SK-N-SH (cell line): ENCODE results near the gene CCDC88C. TPM values are rescaled to one million over a fixed set of nuclear protein-coding genes. Genes with fewer than 3 reads are reported as not detected.

Experiments
- CTCF ChIA-PET: fragments of 300-600, 350-600 bp; formaldehyde crosslinking; extraction: SDS; loops from one replicate; lab custom pipeline; 2021; lab: Yijun Ruan, JAX
- POLR2A ChIA-PET: fragments of 350-600 bp; sonication (Branson Sonifier 250); formaldehyde crosslinking; extraction: SDS; loops from one replicate; lab custom pipeline; 2020; ENCODE audit warnings: antibody characterized with exemption, inconsistent platforms; lab: Yijun Ruan, JAX
- DNase-seq: peaks from one replicate; pipeline ENCODE4 v3.0.0; 2012
- H2AFZ ChIP-seq: fragments of 200-600 bp; sonication (generic); 2 replicates; pipeline ENCODE4 v1.8.1; 2016; ENCODE audit warnings: antibody characterized with exemption, mild to moderate bottlenecking, low read depth
- H3F3A ChIP-seq: fragments of 200-600 bp; sonication (generic); replicated peaks from 2 replicates; pipeline ENCODE3; 2016; ENCODE audit warnings: antibody characterized with exemption, mild to moderate bottlenecking; ENCODE audit not compliant: insufficient read depth
- H3K27ac ChIP-seq, 2 experiments: fragments of 200-500 bp in 1 of 2; fragments of 200-600 bp in 1 of 2; sonication (Bioruptor generic) in 1 of 2; sonication (generic), shearing (Covaris generic) in 1 of 2; 2 replicates each; pipeline versions ENCODE4 v1.5.1 to v1.6.1; 2014 to 2016; ENCODE audit warnings: low read depth in 2 of 2, inconsistent platforms in 1 of 2, low read length in 1 of 2, mild to moderate bottlenecking in 1 of 2, mixed read lengths in 1 of 2
- H3K27me3 ChIP-seq: fragments of 200-600 bp; sonication (generic), shearing (Covaris generic); 2 replicates; pipeline ENCODE4 v1.6.1; 2016; ENCODE audit warnings: mixed run types; ENCODE audit not compliant: insufficient read depth
- H3K36me3 ChIP-seq, 2 experiments: fragments of 200-500 bp in 1 of 2; fragments of 200-600 bp in 1 of 2; sonication (Bioruptor generic) in 1 of 2; sonication (generic) in 1 of 2; replicated peaks in 1 of 2; 2 replicates each; pipeline versions ENCODE3 to v1.5.1; 2014 to 2016; ENCODE audit warnings: low read length in 1 of 2, mild to moderate bottlenecking in 1 of 2; ENCODE audit not compliant: insufficient read depth in 2 of 2, control insufficient read depth in 1 of 2
- H3K4me1 ChIP-seq, 2 experiments: fragments of 200-500 bp in 1 of 2; fragments of 200-600 bp in 1 of 2; sonication (Bioruptor generic) in 1 of 2; sonication (generic), shearing (Covaris generic) in 1 of 2; 2 replicates each; pipeline versions ENCODE4 v1.5.1 to v1.6.1; 2014 to 2016; ENCODE audit warnings: low read depth in 1 of 2, low read length in 1 of 2, mixed run types in 1 of 2; ENCODE audit not compliant: insufficient read depth in 2 of 2, control insufficient read depth in 1 of 2
- H3K4me2 ChIP-seq: fragments of 200-600 bp; sonication (generic), shearing (Covaris generic); 2 replicates; pipeline ENCODE4 v1.6.1; 2017; ENCODE audit warnings: mixed run types
- H3K4me3 ChIP-seq, 2 experiments: fragments of 200-500 bp in 1 of 2; fragments of 200-600 bp in 1 of 2; sonication (Bioruptor generic) in 1 of 2; sonication (generic), shearing (Covaris generic) in 1 of 2; 2 replicates each; pipeline versions ENCODE4 v1.5.1 to v1.8.1; 2014 to 2016; ENCODE audit warnings: low read depth in 2 of 2, inconsistent platforms in 1 of 2, low read length in 1 of 2, mild to moderate bottlenecking in 1 of 2, mixed read lengths in 1 of 2, moderate library complexity in 1 of 2
- H3K79me2 ChIP-seq: fragments of 200-600 bp; sonication (generic); 2 replicates; pipeline ENCODE4 v1.8.1; 2017; ENCODE audit warnings: mild to moderate bottlenecking; ENCODE audit not compliant: insufficient read depth
- H3K9ac ChIP-seq: fragments of 200-600 bp; sonication (generic); 2 replicates; pipeline ENCODE4 v1.6.1; 2017; ENCODE audit warnings: mixed run types
- H3K9me2 ChIP-seq: fragments of 200-600 bp; sonication (generic); 2 replicates; pipeline ENCODE4 v1.6.1; 2017; ENCODE audit warnings: mixed run types
- H3K9me3 ChIP-seq: fragments of 200-600 bp; sonication (generic); 2 replicates; pipeline ENCODE4 v1.6.1; 2017; ENCODE audit warnings: mixed run types, mild to moderate bottlenecking, moderate library complexity
- H4K20me1 ChIP-seq: fragments of 200-600 bp; sonication (generic); 2 replicates; pipeline ENCODE4 v1.6.1; 2017; ENCODE audit warnings: mild to moderate bottlenecking, mixed run types; ENCODE audit not compliant: insufficient read depth
- EP300 ChIP-seq, 2 experiments: IDR thresholded peaks; 2 replicates each; pipeline versions ENCODE4 v1.4.0 to v1.6.1; 2012; ENCODE audit warnings: borderline replicate concordance in 1 of 2, low read depth in 1 of 2, low read length in 1 of 2
- EZH2phosphoT487 ChIP-seq: fragments of 200-600 bp; sonication (generic); IDR thresholded peaks from 2 replicates; pipeline ENCODE4 v1.6.1; 2017; ENCODE audit warnings: low read depth, mixed run types, mild to moderate bottlenecking, antibody characterized with exemption, moderate library complexity, borderline replicate concordance
- FOXJ3 ChIP-seq: sonication (generic); formaldehyde crosslinking; IDR thresholded peaks from 2 replicates; pipeline ENCODE4 v1.5.1; 2020; ENCODE audit warnings: mild to moderate bottlenecking, missing genetic modification reagents
- GATA2 ChIP-seq: sonication (generic); formaldehyde crosslinking; IDR thresholded peaks from 2 replicates; pipeline ENCODE4 v1.5.0; 2020; ENCODE audit warnings: mild to moderate bottlenecking, missing genetic modification reagents
- JUND ChIP-seq: IDR thresholded peaks from 2 replicates; pipeline ENCODE4 v1.4.0; 2012
- MXI1 ChIP-seq: IDR thresholded peaks from 2 replicates; pipeline ENCODE4 v1.6.1; 2012; ENCODE audit warnings: mild to moderate bottlenecking, low read depth, low read length, improper control_type of control experiment
- NFIC ChIP-seq: IDR thresholded peaks from 2 replicates; pipeline ENCODE4 v1.4.0; 2012; ENCODE audit warnings: borderline replicate concordance
- NRF1 ChIP-seq: IDR thresholded peaks from 2 replicates; pipeline ENCODE4 v1.6.1; 2012; ENCODE audit warnings: low read depth, mild to moderate bottlenecking, low read length
- RAD21 ChIP-seq: IDR thresholded peaks from 2 replicates; pipeline ENCODE4 v1.6.1; 2012; ENCODE audit warnings: mild to moderate bottlenecking, low read length
- RCOR1 ChIP-seq: fragments of 150-350 bp; IDR thresholded peaks from 2 replicates; pipeline ENCODE4 v1.6.1; 2017; ENCODE audit warnings: antibody characterized with exemption, low read length
- RFX5 ChIP-seq: IDR thresholded peaks from 2 replicates; pipeline ENCODE4 v1.6.1; 2012; ENCODE audit warnings: mild to moderate bottlenecking, improper control_type of control experiment, low read length
- SIN3A ChIP-seq: IDR thresholded peaks from 2 replicates; pipeline ENCODE4 v1.6.1; 2012; ENCODE audit warnings: low read depth, mild to moderate bottlenecking, low read length, moderate library complexity, borderline replicate concordance
- TAF1 ChIP-seq: IDR thresholded peaks from 2 replicates; pipeline ENCODE4 v1.6.1; 2012; ENCODE audit warnings: low read depth, mild to moderate bottlenecking, low read length, moderate library complexity, borderline replicate concordance
- TCF12 ChIP-seq: IDR thresholded peaks from 2 replicates; pipeline ENCODE4 v1.4.0; 2012
- TEAD4 ChIP-seq: IDR thresholded peaks from 2 replicates; pipeline ENCODE4 v1.4.0; 2012; ENCODE audit warnings: mild to moderate bottlenecking, borderline replicate concordance; ENCODE audit not compliant: insufficient read depth
- YY1 ChIP-seq: IDR thresholded peaks from 2 replicates; pipeline ENCODE4 v1.4.0; 2012; ENCODE audit warnings: low read depth, mild to moderate bottlenecking
- WGBS: methylation state at CpG from one replicate; pipeline ENCODE4 v1.1.6; 2017; ENCODE audit warnings: low lambda C conversion rate; 5-methylcytosine and 5-hydroxymethylcytosine counted together
- polyA plus RNA-seq, 3 experiments: library from polyadenylated mRNA; depleted of rRNA; stranded (reverse); fragments of >200 nt; gene quantifications; 2 replicates each; pipeline ENCODE4 v1.2.3, GENCODE V29; 2012
- TF ChIP-seq, protein P1 (sequence below): IDR thresholded peaks from 2 replicates; pipeline ENCODE4 v1.4.0; 2012; ENCODE audit warnings: low read depth, borderline replicate concordance
- TF ChIP-seq, protein P2 (sequence below): IDR thresholded peaks from 2 replicates; pipeline ENCODE4 v1.4.0; 2012; ENCODE audit warnings: low read depth, borderline replicate concordance
- TF ChIP-seq, protein P3 (sequence below): IDR thresholded peaks from 2 replicates; pipeline ENCODE4 v1.6.1; 2012; ENCODE audit warnings: mild to moderate bottlenecking, low read depth, low read length, moderate library complexity

CCDC88C gene
- polyA plus RNA-seq, 1 of the 3 experiments (the other 2 are of a cell fraction), result 0.39 TPM

DNA sequence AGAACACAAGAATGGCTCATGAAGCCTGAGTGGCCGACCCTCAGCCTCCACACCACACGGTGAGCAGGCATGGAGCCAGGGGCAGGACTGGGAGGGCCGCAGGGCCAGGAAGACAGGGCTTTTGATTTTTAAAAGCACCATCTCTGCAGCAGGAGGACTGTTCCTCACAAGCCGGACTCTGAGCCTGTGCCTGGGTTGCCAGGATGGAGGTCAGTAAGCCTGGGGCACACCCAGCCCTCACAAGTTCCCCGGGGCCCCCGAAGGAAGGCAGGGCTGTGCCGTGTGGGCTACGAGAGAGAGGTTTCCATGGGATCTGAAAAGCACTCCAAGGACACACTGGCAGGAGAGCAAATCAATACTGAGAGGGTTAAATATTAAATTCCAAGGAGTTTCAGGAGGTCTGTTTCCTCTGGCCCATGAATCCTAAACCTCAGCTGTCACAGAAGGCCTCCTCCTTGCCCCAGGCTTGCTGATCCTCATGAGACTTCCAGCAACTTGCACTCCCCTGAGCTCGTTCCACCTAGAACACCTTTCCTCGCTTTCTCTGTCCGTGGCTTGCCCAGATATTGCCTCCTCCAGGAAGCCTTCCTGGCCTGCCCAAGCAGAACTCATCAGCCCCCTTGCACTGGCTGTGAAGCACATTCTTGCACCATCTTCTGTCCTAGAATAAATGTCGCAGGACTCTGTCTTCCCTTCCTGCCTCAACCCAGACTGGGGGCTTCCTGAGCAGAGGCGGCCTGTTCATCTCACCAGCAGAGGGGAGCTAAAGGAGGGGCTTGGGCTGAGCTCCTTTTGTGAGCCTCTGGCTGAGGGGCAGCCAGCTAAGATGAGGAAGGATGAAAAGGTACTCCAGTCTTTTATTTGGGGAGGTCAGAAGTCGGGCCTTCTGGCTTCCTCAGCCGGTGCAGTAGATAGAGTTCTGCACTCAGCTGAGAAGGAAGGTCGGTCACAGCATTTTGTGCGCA lies 64.6 kb downstream of the CCDC88C start:
- POLR2A ChIA-PET, result interaction anchor here (0.9 kb wide), 1 partner anchor 21 kb away, joined by 3 read pairs; no protein-coding TSS in a partner anchor
- no peak overlapping the region for H2AFZ ChIP-seq
- DNase-seq, result no peak
- no peak overlapping the region for H3K27ac ChIP-seq
- H4K20me1 ChIP-seq, result no peaks in the 10 kb centered on the region
- 68% methylated on average over 14 of the region's 17 CpGs for WGBS
- H3K9me3 ChIP-seq, result no peaks in the 10 kb centered on the region
- H3K9ac ChIP-seq, result no peak overlapping the region
- no peaks in the 10 kb centered on the region for H3K36me3 ChIP-seq
- TF ChIP-seq TEAD4, result no peak
- no peak for TF ChIP-seq EP300 (IDR thresholded peaks at IDR 0.05; ENCODE audit: borderline replicate concordance in 1 of 2, low read depth in 1 of 2, low read length in 1 of 2)
- TF ChIP-seq SIN3A, result no peak
- TF ChIP-seq JUND, result no peak
- TF ChIP-seq TAF1, result no peak
- TF ChIP-seq RCOR1, result no peak
- TF ChIP-seq YY1, result no peak
- TF ChIP-seq EZH2phosphoT487, result no peak
- TF ChIP-seq MXI1, result no peak
- no peak for TF ChIP-seq TCF12
- no peak for TF ChIP-seq RFX5
- no peak for TF ChIP-seq FOXJ3 (CRISPR knock-in tag)
- no peak for TF ChIP-seq NFIC
- no peaks in the 10 kb centered on the region for H3K79me2 ChIP-seq
- H3F3A ChIP-seq, result no peaks in the 10 kb centered on the region
- no peak overlapping the region for H3K4me2 ChIP-seq
- peaks cover 0 to 8% of the 10 kb centered on the region in 2 experiments; a peak in 1 of 4 replicates for H3K4me1 ChIP-seq
- no peak overlapping the region for H3K4me3 ChIP-seq
- CTCF ChIA-PET, result interaction anchor here (0.6 to 3.9 kb wide), 4 partner anchors 10 to 1026 kb away, joined by 3 to 23 read pairs (median 6); partner anchors contain the start of gene CCDC88C
- no peaks in the 10 kb centered on the region for H3K9me2 ChIP-seq
- no peaks in the 10 kb centered on the region for H3K27me3 ChIP-seq

DNA sequence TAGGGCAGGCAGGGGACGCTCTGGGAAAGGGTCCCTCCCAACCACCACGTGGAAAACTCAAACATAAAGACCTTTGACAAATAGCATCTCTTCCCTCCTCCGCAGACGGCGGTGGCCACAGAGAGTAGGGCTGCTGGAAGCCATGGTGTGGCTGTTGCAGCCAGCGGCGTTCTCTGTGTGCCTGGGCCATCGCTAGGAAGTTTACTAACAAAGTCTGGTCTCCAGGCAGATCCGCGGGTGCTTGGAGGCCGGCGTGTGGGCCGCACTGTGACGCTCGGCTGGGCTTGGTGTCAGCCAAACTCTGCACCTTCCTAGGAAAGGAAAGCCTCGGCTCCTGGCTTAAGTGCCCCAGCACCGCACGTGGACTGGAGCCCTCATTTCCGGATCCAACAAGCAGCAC lies 65.6 kb downstream of the CCDC88C start:
- Histone ChIP-seq H3K9ac (no peak overlapping the region), H3F3A (no peaks in the 10 kb centered on the region), H3K79me2 (no peaks in the 10 kb centered on the region), H3K9me3 (no peaks in the 10 kb centered on the region), H3K9me2 (no peaks in the 10 kb centered on the region), H2AFZ (no peak overlapping the region), H3K27me3 (no peaks in the 10 kb centered on the region), H4K20me1 (no peaks in the 10 kb centered on the region), H3K4me2 (no peak overlapping the region), H3K4me3 (no peak overlapping the region), H3K27ac (no peak overlapping the region), H3K36me3 (no peaks in the 10 kb centered on the region), H3K4me1 (peaks cover 0 to 8% of the 10 kb centered on the region in 2 experiments; a peak in 1 of 4 replicates)
- TF ChIP-seq, protein P1, sequence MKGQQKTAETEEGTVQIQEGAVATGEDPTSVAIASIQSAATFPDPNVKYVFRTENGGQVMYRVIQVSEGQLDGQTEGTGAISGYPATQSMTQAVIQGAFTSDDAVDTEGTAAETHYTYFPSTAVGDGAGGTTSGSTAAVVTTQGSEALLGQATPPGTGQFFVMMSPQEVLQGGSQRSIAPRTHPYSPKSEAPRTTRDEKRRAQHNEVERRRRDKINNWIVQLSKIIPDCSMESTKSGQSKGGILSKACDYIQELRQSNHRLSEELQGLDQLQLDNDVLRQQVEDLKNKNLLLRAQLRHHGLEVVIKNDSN, result no peak
- TF ChIP-seq EP300 (IDR thresholded peaks at IDR 0.05; ENCODE audit: borderline replicate concordance in 1 of 2, low read depth in 1 of 2, low read length in 1 of 2) (no peak), YY1 (no peak), NRF1 (no peak), RCOR1 (no peak), JUND (no peak), FOXJ3 (CRISPR knock-in tag) (no peak), RAD21 (no peak), GATA2 (no peak)
- TF ChIP-seq, protein P2, sequence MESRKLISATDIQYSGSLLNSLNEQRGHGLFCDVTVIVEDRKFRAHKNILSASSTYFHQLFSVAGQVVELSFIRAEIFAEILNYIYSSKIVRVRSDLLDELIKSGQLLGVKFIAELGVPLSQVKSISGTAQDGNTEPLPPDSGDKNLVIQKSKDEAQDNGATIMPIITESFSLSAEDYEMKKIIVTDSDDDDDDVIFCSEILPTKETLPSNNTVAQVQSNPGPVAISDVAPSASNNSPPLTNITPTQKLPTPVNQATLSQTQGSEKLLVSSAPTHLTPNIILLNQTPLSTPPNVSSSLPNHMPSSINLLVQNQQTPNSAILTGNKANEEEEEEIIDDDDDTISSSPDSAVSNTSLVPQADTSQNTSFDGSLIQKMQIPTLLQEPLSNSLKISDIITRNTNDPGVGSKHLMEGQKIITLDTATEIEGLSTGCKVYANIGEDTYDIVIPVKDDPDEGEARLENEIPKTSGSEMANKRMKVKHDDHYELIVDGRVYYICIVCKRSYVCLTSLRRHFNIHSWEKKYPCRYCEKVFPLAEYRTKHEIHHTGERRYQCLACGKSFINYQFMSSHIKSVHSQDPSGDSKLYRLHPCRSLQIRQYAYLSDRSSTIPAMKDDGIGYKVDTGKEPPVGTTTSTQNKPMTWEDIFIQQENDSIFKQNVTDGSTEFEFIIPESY, result no peak
- TF ChIP-seq, protein P3, sequence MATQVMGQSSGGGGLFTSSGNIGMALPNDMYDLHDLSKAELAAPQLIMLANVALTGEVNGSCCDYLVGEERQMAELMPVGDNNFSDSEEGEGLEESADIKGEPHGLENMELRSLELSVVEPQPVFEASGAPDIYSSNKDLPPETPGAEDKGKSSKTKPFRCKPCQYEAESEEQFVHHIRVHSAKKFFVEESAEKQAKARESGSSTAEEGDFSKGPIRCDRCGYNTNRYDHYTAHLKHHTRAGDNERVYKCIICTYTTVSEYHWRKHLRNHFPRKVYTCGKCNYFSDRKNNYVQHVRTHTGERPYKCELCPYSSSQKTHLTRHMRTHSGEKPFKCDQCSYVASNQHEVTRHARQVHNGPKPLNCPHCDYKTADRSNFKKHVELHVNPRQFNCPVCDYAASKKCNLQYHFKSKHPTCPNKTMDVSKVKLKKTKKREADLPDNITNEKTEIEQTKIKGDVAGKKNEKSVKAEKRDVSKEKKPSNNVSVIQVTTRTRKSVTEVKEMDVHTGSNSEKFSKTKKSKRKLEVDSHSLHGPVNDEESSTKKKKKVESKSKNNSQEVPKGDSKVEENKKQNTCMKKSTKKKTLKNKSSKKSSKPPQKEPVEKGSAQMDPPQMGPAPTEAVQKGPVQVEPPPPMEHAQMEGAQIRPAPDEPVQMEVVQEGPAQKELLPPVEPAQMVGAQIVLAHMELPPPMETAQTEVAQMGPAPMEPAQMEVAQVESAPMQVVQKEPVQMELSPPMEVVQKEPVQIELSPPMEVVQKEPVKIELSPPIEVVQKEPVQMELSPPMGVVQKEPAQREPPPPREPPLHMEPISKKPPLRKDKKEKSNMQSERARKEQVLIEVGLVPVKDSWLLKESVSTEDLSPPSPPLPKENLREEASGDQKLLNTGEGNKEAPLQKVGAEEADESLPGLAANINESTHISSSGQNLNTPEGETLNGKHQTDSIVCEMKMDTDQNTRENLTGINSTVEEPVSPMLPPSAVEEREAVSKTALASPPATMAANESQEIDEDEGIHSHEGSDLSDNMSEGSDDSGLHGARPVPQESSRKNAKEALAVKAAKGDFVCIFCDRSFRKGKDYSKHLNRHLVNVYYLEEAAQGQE, result no peak
- ChIA-PET CTCF (interaction anchor here (2.6 kb wide), 1 partner anchor 66 kb away, joined by 9 read pairs; the partner anchor contains the start of gene CCDC88C), POLR2A (no interaction called here)
- DNase-seq, result no peak
- WGBS, result 81% methylated on average over 17 of the region's 19 CpGs
